K562 (cell line): ENCODE measurements around the gene CATSPER4. TPM values are rescaled to one million over a fixed set of nuclear protein-coding genes. Genes with fewer than 3 reads are reported as not detected.

Experiments
- ATAC-seq: fragments of 200-7000 bp; cut with Tn5 transposase; 3 replicates; pipeline ENCODE4 v1.9.1; 2020; ENCODE audit warnings: moderate library complexity
- BruUV-seq: library from RNA; stranded (reverse); fragments of 400-500 nt; replicated peaks from 2 replicates; lab custom pipeline; 2021; lab: Mats Ljungman, UMichigan
- CTCF ChIA-PET: fragments of 300-600 bp; formaldehyde crosslinking; extraction: SDS; loops from one replicate; lab custom pipeline; 2021; ENCODE audit warnings: low intra/inter-chr PET ratio; lab: Yijun Ruan, JAX
- POLR2A ChIA-PET: fragments of 300-600, 350-650 bp; sonication (Branson Sonifier 250); formaldehyde crosslinking; extraction: SDS; loops from one replicate; lab custom pipeline; 2021; ENCODE audit warnings: antibody characterized with exemption, inconsistent platforms; lab: Yijun Ruan, JAX
- DNase-seq, 4 experiments: peaks; one replicate each; pipeline versions ENCODE4 v3.0.0 to v3.0.0-alpha.2; 2011 to 2018; ENCODE audit warnings: low spot score in 3 of 4, mixed read lengths in 3 of 4; ENCODE audit errors: extremely low read depth in 1 of 4
- FAIRE-seq: peaks from 2 replicates; lab custom pipeline; 2011; peaks lifted over from hg19 to GRCh38; lab: Jason Lieb, UNC
- H2AFZ ChIP-seq: 2 replicates; pipeline ENCODE4 v1.6.0; 2011; ENCODE audit warnings: low read depth, low read length, control low read depth, inconsistent platforms
- H3K27ac ChIP-seq: fragments of 200-600 bp; 3 replicates; pipeline ENCODE4 v1.8.0; 2011; ENCODE audit warnings: low read depth, mild to moderate bottlenecking, control low read depth, inconsistent platforms, low read length, moderate library complexity, mixed read lengths; ENCODE audit errors: extremely low read depth
- H3K27me3 ChIP-seq, 2 experiments: fragments of 300-600 bp in 1 of 2; 2 replicates in 1 of 2; 3 replicates in 1 of 2; pipeline versions ENCODE4 v1.6.0 to v1.8.0; 2011; ENCODE audit warnings: inconsistent platforms in 2 of 2, low read length in 2 of 2, mild to moderate bottlenecking in 1 of 2, mixed read lengths in 1 of 2, moderate library complexity in 1 of 2; ENCODE audit not compliant: control insufficient read depth in 2 of 2, insufficient read depth in 2 of 2
- H3K36me3 ChIP-seq: fragments of 300-600 bp; 3 replicates; pipeline ENCODE4 v1.8.0; 2011; ENCODE audit warnings: mild to moderate bottlenecking, low read length, inconsistent platforms; ENCODE audit not compliant: control insufficient read depth, insufficient read depth
- H3K4me1 ChIP-seq, 2 experiments: fragments of 200-600 bp in 1 of 2; replicated peaks in 1 of 2; 2 replicates in 1 of 2; 3 replicates in 1 of 2; pipeline versions ENCODE4 v1.5.1 to v1.8.0; 2011; ENCODE audit warnings: inconsistent platforms in 2 of 2, low read length in 2 of 2, mild to moderate bottlenecking in 1 of 2, mixed read lengths in 1 of 2, moderate library complexity in 1 of 2; ENCODE audit not compliant: control insufficient read depth in 2 of 2, insufficient read depth in 2 of 2
- H3K4me2 ChIP-seq: 2 replicates; pipeline ENCODE4 v1.6.1; 2011; ENCODE audit warnings: low read length, control low read depth, inconsistent platforms, mixed read lengths; ENCODE audit not compliant: insufficient read depth
- H3K4me3 ChIP-seq: fragments of 200-600 bp; sonication (generic), shearing (Covaris generic); 2 replicates; pipeline ENCODE4 v1.5.1; 2016; ENCODE audit warnings: control low read depth, inconsistent platforms
- H3K79me2 ChIP-seq: fragments of 200-600 bp; 3 replicates; pipeline ENCODE4 v1.8.0; 2011; ENCODE audit warnings: low read length, inconsistent platforms; ENCODE audit not compliant: control insufficient read depth, insufficient read depth
- H3K9ac ChIP-seq, 2 experiments: 2 replicates each; pipeline versions ENCODE4 v1.6.0 to v1.6.1; 2011; ENCODE audit warnings: low read depth in 2 of 2, low read length in 2 of 2, control low read depth in 1 of 2, inconsistent platforms in 1 of 2, mild to moderate bottlenecking in 1 of 2, mixed read lengths in 1 of 2; ENCODE audit not compliant: insufficient read depth in 1 of 2
- H3K9me1 ChIP-seq: one replicate; pipeline ENCODE4 v1.6.0; 2011; ENCODE audit warnings: inconsistent platforms, mild to moderate bottlenecking, low read length, moderate library complexity; ENCODE audit not compliant: control insufficient read depth, insufficient read depth
- H3K9me3 ChIP-seq: replicated peaks from 2 replicates; pipeline ENCODE4 v1.5.1; 2011; ENCODE audit warnings: low read depth, low read length, inconsistent platforms; ENCODE audit not compliant: control insufficient read depth, insufficient read depth
- H4K20me1 ChIP-seq: replicated peaks from 2 replicates; pipeline ENCODE4 v1.6.1; 2011; ENCODE audit warnings: low read length, inconsistent platforms, mixed read lengths; ENCODE audit not compliant: control insufficient read depth, insufficient read depth
- E2F4 ChIP-seq: sonication (generic); formaldehyde crosslinking; IDR thresholded peaks from 2 replicates; pipeline ENCODE4 v1.8.0; 2022; ENCODE audit warnings: mild to moderate bottlenecking, low read depth, missing genetic modification reagents
- HES1 ChIP-seq: fragments of 450-650 bp; IDR thresholded peaks from 2 replicates; pipeline ENCODE4 v1.6.1; 2016; ENCODE audit warnings: low read depth, mild to moderate bottlenecking, moderate library complexity
- MIER1 ChIP-seq: fragments of 450-650 bp; IDR thresholded peaks from 2 replicates; pipeline ENCODE4 v1.6.1; 2016; ENCODE audit warnings: antibody characterized with exemption, mild to moderate bottlenecking, low read depth
- MITF ChIP-seq: IDR thresholded peaks from 2 replicates; pipeline ENCODE4 v1.6.1; 2014; ENCODE audit warnings: antibody characterized with exemption
- MLLT1 ChIP-seq, 2 experiments: fragments of 450-650 bp; IDR thresholded peaks; 2 replicates each; pipeline ENCODE4 v1.6.1; 2016
- POLR2AphosphoS5 ChIP-seq: IDR thresholded peaks from 2 replicates; pipeline ENCODE4 v1.6.1; 2011; ENCODE audit warnings: mild to moderate bottlenecking, low read depth, low read length, moderate library complexity; ENCODE audit not compliant: control insufficient read depth, insufficient read depth
- PRMT5 ChIP-seq: sonication (generic); formaldehyde crosslinking; IDR thresholded peaks from 2 replicates; pipeline ENCODE4 v1.5.0; 2020; ENCODE audit warnings: missing genetic modification reagents
- TEAD4 ChIP-seq, 2 experiments: sonication (generic) in 1 of 2; formaldehyde crosslinking in 1 of 2; IDR thresholded peaks; 2 replicates each; pipeline versions ENCODE4 v1.6.1 to v1.8.0; 2012 to 2022; ENCODE audit warnings: borderline replicate concordance in 1 of 2, inconsistent platforms in 1 of 2, low read length in 1 of 2, mild to moderate bottlenecking in 1 of 2, missing genetic modification reagents in 1 of 2
- ZBTB17 ChIP-seq: fragments of 450-650 bp; formaldehyde crosslinking; IDR thresholded peaks from 2 replicates; pipeline ENCODE4 v1.4.0; 2020; ENCODE audit warnings: mild to moderate bottlenecking
- ZMIZ1 ChIP-seq, 2 experiments: fragments of 150-350 bp in 1 of 2; IDR thresholded peaks; 2 replicates each; pipeline ENCODE4 v1.6.1; 2012 to 2016; ENCODE audit warnings: low read depth in 2 of 2, low read length in 2 of 2, mild to moderate bottlenecking in 1 of 2, moderate library complexity in 1 of 2
- WGBS: fragments of 100-300 bp; shearing (Covaris generic); methylation state at CpG from one replicate; pipeline ENCODE4 v1.1.6; 2016; ENCODE audit warnings: low coverage, mixed read lengths; ENCODE audit not compliant: insufficient coverage; ENCODE audit errors: missing lambda C conversion rate; 5-methylcytosine and 5-hydroxymethylcytosine counted together
- in situ Hi-C: fragments of 300-500 bp; cut with MboI; formaldehyde crosslinking; loops from 4 replicates; pipeline ENCODE4 v1.15.0; 2018; ENCODE audit warnings: inconsistent platforms, mixed read lengths
- intact Hi-C: fragments of 100-400 bp; cut with micrococcal nuclease; formaldehyde crosslinking; loops from 2 replicates; pipeline ENCODE4 v1.14.2; 2022
- polyA plus RNA-seq, 8 experiments: library from polyadenylated mRNA; depleted of rRNA in 4 of 8; stranded (reverse) in 5 of 8; unstranded in 3 of 8; fragments of >200 nt; fragmentation: Nextera tagmentation in 2 of 8; fragmentation: Illumina TruSeq in 1 of 8; extraction: Ambion mirVana in 2 of 8; extraction: Trizol in 1 of 8; gene quantifications; 2 replicates each; pipeline versions ENCODE4 v1.2.1 to v1.2.3, GENCODE V29; 2011 to 2014; ENCODE audit warnings: inconsistent platforms in 1 of 8, missing spikeins in 1 of 8
- total RNA-seq, 7 experiments: library from RNA; depleted of rRNA in 6 of 7; stranded (reverse); fragments of >200 nt in 6 of 7; fragmentation: Illumina TruSeq in 2 of 7; extraction: Trizol in 2 of 7; gene quantifications; 2 replicates each; pipeline versions ENCODE4 v1.2.1 to v1.2.3, GENCODE V29; 2011 to 2021; ENCODE audit warnings: low replicate concordance in 1 of 7

Gene CATSPER4
- total and polyA plus RNA-seq, 9 of the 15 experiments (the other 6 are each of a cell fraction or from before 2014, with no cell fraction given), result 0.04 to 0.13 TPM; not detected in 7

- ChIA-PET CTCF (interaction anchor here (0.8 to 1.9 kb wide), 2 partner anchors 30 to 151 kb away, joined by 6 to 8 read pairs; no protein-coding TSS in a partner anchor), POLR2A (interaction anchor here (0.6 to 1.6 kb wide), 10 partner anchors 8 to 230 kb away, joined by 3 to 12 read pairs (median 5); partner anchors contain the start of genes CEP85 and FAM110D)
- peak; percentile 3; the same call in 2 of the 3 replicates for ATAC-seq
- H4K20me1 ChIP-seq, result no peaks in the 10 kb centered on the region
- H2AFZ ChIP-seq, result peak overlapping the region; percentile 90
- BruUV-seq, result TSS peak; percentile 89
- peak overlapping the region; percentile 96 for H3K4me2 ChIP-seq
- peaks cover 4% of the 10 kb centered on the region for H3K9me1 ChIP-seq
- peak; percentile 29 for FAIRE-seq
- H3K9me3 ChIP-seq, result no peaks in the 10 kb centered on the region
- 21% methylated on average over 9 of the region's 9 CpGs for WGBS
- peak overlapping the region; percentile 88 to 98 for H3K9ac ChIP-seq
- in situ Hi-C loops, result no loop called here
- intact Hi-C loops, result loop anchor here (10.0 kb wide), 1 partner anchor 214 kb away; no protein-coding TSS in a partner anchor
- H3K79me2 ChIP-seq, result peaks cover 21% of the 10 kb centered on the region
- peak overlapping the region; percentile 85 for H3K27ac ChIP-seq
- DNase-seq, result no peak
- H3K27me3 ChIP-seq, result no peaks in the 10 kb centered on the region
- H3K36me3 ChIP-seq, result peaks cover 17% of the 10 kb centered on the region; the same call in 1 of the 3 replicates
- peak overlapping the region; percentile 89 for H3K4me3 ChIP-seq
- peaks cover 21 to 34% of the 10 kb centered on the region in 2 experiments for H3K4me1 ChIP-seq
- TF ChIP-seq ZMIZ1 (IDR thresholded peaks at IDR 0.05; ENCODE audit: low read depth in 2 of 2, low read length in 2 of 2) (0 out of 4 replicates have a peak, but pooled peaks of 1 of the 2 experiments have one; percentile 59), HES1 (no peak), PRMT5 (CRISPR knock-in tag) (no peak), MLLT1 (IDR thresholded peaks at IDR 0.05) (peak in 1 of 2 experiments; percentile 96; a peak in 2 of 4 replicates), POLR2AphosphoS5 (no peak), TEAD4 (IDR thresholded peaks at IDR 0.05; ENCODE audit: low read length) (no peak), TEAD4 (CRISPR knock-in tag; IDR thresholded peaks at IDR 0.05; ENCODE audit: borderline replicate concordance) (no peak), MITF (no peak), ZBTB17 (peak; percentile 92), MIER1 (0 out of 2 replicates have a peak, but pooled peaks have one; percentile 14), E2F4 (CRISPR knock-in tag) (0 out of 2 replicates have a peak, but pooled peaks have one; percentile 13)
Measured at GRCh38 chr1:26170472-26170821, 20.0 kb upstream of the CATSPER4 start.
